ENCODE data around the gene EEPD1.

DNA sequence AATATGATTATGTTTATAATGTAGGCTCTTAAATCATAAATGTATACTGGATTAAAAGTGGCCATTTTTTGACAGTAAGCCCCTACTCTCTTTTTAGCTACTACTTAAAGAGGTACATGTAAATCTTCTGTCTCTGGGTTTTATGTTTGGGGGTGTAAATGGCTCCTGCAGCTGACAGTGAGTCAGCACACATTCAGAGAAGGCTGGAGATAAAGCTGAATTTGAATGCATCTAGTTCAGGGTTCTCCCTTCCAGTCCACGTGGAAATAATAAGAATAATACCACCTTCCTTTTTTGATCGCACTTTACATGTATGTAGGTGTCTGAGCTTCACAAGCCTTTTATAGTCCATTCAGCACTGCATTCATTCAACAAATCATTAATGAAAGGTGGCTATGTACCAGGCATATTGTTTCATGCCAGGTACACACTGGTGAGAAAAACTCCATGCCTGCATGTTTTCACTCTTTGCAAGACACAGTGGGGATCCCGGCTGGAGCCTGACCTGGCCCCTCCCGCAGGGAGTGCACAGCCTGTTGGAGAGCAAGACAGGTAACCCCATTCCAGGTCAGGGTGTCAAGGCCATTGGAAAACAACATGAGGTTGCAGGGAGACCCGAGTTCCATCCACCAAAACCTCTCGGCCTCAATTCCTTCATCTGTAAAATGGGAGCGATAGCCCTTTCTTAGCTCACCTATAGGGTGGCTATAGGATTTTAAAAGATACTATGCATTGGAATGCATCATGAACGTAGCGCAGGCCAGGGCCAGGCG lies 129.1 kb downstream of the EEPD1 start:
- TF ChIP-seq, protein P1, sequence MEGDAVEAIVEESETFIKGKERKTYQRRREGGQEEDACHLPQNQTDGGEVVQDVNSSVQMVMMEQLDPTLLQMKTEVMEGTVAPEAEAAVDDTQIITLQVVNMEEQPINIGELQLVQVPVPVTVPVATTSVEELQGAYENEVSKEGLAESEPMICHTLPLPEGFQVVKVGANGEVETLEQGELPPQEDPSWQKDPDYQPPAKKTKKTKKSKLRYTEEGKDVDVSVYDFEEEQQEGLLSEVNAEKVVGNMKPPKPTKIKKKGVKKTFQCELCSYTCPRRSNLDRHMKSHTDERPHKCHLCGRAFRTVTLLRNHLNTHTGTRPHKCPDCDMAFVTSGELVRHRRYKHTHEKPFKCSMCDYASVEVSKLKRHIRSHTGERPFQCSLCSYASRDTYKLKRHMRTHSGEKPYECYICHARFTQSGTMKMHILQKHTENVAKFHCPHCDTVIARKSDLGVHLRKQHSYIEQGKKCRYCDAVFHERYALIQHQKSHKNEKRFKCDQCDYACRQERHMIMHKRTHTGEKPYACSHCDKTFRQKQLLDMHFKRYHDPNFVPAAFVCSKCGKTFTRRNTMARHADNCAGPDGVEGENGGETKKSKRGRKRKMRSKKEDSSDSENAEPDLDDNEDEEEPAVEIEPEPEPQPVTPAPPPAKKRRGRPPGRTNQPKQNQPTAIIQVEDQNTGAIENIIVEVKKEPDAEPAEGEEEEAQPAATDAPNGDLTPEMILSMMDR (IDR thresholded peaks at IDR 0.05; ENCODE audit: extremely low read depth in 1 of 2, insufficient read depth in 1 of 2, low read depth in 1 of 2, low read length in 2 of 2) = no peak
- TF ChIP-seq, protein P2, sequence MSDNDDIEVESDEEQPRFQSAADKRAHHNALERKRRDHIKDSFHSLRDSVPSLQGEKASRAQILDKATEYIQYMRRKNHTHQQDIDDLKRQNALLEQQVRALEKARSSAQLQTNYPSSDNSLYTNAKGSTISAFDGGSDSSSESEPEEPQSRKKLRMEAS (IDR thresholded peaks at IDR 0.05; ENCODE audit: insufficient read depth, insufficient read length) = no peak
- TF ChIP-seq EZH2 (IDR thresholded peaks at IDR 0.05; ENCODE audit: borderline replicate concordance, low read depth, low read length, severe bottlenecking) (no peak), POLR2AphosphoS5 (IDR thresholded peaks at IDR 0.05; ENCODE audit: insufficient read depth, low read depth, low read length) (no peak), POLR2A (IDR thresholded peaks at IDR 0.05; ENCODE audit: low read depth, low read length) (no peak), JUN (IDR thresholded peaks at IDR 0.05; ENCODE audit: borderline replicate concordance, insufficient read depth, insufficient read length, low read depth) (no peak)
